ENCODE data around the gene ATP6V1G3.

DNA sequence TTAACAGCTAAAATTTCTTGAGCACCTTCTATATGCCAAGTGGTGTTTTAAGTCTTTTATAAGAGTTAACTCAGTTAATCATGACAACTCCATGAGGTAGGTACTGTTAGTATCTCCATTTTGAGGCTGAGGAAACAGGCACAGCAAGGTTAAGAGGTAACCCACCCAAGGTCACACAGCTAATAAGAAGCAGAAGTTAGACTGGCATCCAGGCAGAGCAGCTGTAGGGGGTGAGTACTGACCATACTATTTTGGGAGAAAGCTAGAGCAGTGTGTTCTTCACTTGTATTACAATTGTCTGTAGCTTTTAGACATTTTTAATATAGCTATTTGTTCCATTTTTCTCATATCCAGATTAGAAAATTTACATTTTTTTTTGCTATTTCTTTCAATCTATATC is 4.8 kb downstream of the ATP6V1G3 start:
- TF ChIP-seq, protein P1, sequence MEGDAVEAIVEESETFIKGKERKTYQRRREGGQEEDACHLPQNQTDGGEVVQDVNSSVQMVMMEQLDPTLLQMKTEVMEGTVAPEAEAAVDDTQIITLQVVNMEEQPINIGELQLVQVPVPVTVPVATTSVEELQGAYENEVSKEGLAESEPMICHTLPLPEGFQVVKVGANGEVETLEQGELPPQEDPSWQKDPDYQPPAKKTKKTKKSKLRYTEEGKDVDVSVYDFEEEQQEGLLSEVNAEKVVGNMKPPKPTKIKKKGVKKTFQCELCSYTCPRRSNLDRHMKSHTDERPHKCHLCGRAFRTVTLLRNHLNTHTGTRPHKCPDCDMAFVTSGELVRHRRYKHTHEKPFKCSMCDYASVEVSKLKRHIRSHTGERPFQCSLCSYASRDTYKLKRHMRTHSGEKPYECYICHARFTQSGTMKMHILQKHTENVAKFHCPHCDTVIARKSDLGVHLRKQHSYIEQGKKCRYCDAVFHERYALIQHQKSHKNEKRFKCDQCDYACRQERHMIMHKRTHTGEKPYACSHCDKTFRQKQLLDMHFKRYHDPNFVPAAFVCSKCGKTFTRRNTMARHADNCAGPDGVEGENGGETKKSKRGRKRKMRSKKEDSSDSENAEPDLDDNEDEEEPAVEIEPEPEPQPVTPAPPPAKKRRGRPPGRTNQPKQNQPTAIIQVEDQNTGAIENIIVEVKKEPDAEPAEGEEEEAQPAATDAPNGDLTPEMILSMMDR (IDR thresholded peaks at IDR 0.05; ENCODE audit: insufficient read depth, low read depth, low read length): no peak
- TF ChIP-seq EZH2 (IDR thresholded peaks at IDR 0.05; ENCODE audit: insufficient read depth, low read length): no peak
